D341Med (cell line): ENCODE data around the gene TIAM2.
"Not testable (repeated sequence)": the region's sequence is repeated elsewhere in the genome, so short reads cannot be mapped to it uniquely, and the experiment has no call there.

ENCODE experiments used
- DNase-seq: peaks from one replicate; pipeline ENCODE4 v3.0.0; 2012; ENCODE audit warnings: low spot score

The TIAM2 gene

GRCh38 chr6:155197932-155198331 is 202.8 kb downstream of the TIAM2 start:
- no peak for DNase-seq

- no peak for DNase-seq
Measured at GRCh38 chr6:155200012-155200411, 204.9 kb downstream of the TIAM2 start.

- no peak for DNase-seq
Measured at GRCh38 chr6:155201461-155202226, 206.5 kb downstream of the TIAM2 start.

GRCh38 chr6:155207223-155207622 is 212.1 kb downstream of the TIAM2 start:
- no peak for DNase-seq

GRCh38 chr6:155212106-155212505 is 217.0 kb downstream of the TIAM2 start:
- no peak for DNase-seq

- no peak for DNase-seq
Measured at GRCh38 chr6:155212616-155213380, 217.7 kb downstream of the TIAM2 start.

- no peak for DNase-seq
Measured at GRCh38 chr6:155213611-155214372, 218.7 kb downstream of the TIAM2 start.

- DNase-seq: no peak
Measured at GRCh38 chr6:155215906-155216305, 220.8 kb downstream of the TIAM2 start.

GRCh38 chr6:155216312-155217046 is 221.4 kb downstream of the TIAM2 start:
- DNase-seq: no peak

- DNase-seq: not testable (repeated sequence)
Measured at GRCh38 chr6:155218711-155219110, 223.6 kb downstream of the TIAM2 start.

- DNase-seq: no peak
Measured at GRCh38 chr6:155219299-155219698, 224.2 kb downstream of the TIAM2 start.

- no peak for DNase-seq
Measured at GRCh38 chr6:155219858-155220301, 224.8 kb downstream of the TIAM2 start.

- DNase-seq: no peak
Measured at GRCh38 chr6:155221086-155221485, 226.0 kb downstream of the TIAM2 start.

- no peak for DNase-seq
Measured at GRCh38 chr6:155222506-155222905, 227.4 kb downstream of the TIAM2 start.

- DNase-seq: no peak
Measured at GRCh38 chr6:155223646-155224451, 228.7 kb downstream of the TIAM2 start.

GRCh38 chr6:155224618-155225017 is 229.5 kb downstream of the TIAM2 start:
- no peak for DNase-seq

GRCh38 chr6:155227046-155227445 is 231.9 kb downstream of the TIAM2 start:
- no peak for DNase-seq

- DNase-seq: no peak
Measured at GRCh38 chr6:155228546-155229166, 233.5 kb downstream of the TIAM2 start.

GRCh38 chr6:155230975-155231374 is 235.9 kb downstream of the TIAM2 start:
- DNase-seq: not testable (repeated sequence)

- DNase-seq: no peak
Measured at GRCh38 chr6:155232848-155233247, 237.7 kb downstream of the TIAM2 start.

GRCh38 chr6:155234167-155234566 is 239.1 kb downstream of the TIAM2 start:
- DNase-seq: no peak
